NCI-H187 treated with DMSO at 0.1 percent for 48 hours (cell line): Measurements from ENCODE around the gene CLSTN2.

Experiments
- DNase-seq: peaks from one replicate; lab custom pipeline; 2025; lab: John Stamatoyannopoulos, UW

CLSTN2 gene

GRCh38 chr3:139944256-139944910 lies 9.4 kb downstream of the CLSTN2 start:
- no peak for DNase-seq

GRCh38 chr3:139945386-139945785 lies 10.4 kb downstream of the CLSTN2 start:
- DNase-seq = no peak

GRCh38 chr3:139945942-139946341 lies 11.0 kb downstream of the CLSTN2 start:
- DNase-seq = no peak

DNA sequence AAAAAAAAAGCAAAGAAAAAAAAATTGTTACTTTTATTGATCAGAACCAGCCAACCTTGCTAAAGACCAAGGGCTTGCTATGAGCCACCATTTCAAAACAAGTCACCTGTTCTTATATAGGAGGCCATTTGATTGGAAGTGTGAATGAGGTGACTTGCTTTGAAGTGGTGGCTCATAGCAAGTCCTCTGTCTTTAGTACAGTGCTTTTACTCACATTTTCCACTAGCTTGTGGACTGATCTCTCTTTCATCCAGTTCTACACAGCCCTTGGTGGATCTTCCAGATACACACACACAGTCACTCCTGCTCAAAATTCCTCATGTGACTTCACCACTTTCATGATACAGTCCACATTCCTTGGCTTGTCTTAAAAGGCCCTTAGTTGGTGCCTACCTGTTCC lies 13.5 kb downstream of the CLSTN2 start:
- no peak for DNase-seq

DNA sequence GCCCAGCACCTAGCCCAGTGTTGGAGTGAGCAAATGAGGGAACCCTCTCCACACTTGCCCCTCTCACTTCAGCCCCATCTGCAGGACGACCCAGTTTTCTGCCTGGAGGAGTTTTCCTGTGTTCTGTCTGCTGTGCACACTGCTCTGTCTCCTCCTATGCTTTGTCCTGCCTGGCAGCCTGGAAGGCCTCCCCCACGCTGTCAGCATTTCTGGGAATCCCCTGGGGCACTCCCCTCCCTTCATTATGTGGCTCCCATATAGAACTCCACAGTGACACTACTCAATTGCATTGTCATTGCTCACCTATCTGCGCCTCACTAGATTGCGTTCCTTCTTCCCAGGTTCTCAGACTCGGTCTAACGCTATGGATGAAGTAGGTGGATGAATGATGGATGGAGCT lies 13.9 kb downstream of the CLSTN2 start:
- no peak for DNase-seq

DNA sequence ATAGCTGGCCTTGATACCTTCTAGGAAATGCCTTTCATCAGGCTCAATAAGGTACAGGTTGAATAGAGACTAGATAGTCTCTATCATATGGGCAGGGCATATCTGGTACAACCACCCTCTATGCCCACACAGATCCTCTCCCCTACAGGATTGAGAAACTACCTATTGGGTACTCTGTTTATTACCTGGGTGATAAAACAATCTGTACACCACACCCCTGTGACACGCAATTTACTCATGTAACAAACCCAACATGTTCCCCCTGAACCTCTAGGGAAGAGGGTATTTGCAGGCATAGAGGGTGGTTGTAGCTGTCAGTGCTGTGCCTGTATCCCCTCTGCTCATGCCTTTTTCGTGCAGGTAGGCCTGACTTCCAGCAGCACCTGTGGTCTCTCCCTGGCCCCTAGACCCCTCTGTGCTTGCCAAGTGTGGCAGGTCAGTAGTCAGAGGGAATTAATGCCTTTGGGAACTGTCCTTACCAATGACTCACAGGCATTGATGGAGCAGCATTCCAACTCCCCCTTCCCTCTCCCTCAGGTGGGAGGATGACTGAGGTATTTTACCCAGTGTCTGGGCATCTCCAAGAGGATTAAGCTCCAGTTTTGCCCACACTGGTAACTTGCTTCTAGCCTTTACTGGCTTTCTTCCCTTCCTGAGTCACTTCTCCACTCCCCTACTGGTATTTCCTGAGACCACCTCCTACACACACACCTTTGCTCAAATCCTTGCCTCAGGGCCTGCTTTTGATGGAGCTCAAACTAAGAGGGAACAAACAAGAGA lies 18.3 kb downstream of the CLSTN2 start:
- no peak for DNase-seq

DNA sequence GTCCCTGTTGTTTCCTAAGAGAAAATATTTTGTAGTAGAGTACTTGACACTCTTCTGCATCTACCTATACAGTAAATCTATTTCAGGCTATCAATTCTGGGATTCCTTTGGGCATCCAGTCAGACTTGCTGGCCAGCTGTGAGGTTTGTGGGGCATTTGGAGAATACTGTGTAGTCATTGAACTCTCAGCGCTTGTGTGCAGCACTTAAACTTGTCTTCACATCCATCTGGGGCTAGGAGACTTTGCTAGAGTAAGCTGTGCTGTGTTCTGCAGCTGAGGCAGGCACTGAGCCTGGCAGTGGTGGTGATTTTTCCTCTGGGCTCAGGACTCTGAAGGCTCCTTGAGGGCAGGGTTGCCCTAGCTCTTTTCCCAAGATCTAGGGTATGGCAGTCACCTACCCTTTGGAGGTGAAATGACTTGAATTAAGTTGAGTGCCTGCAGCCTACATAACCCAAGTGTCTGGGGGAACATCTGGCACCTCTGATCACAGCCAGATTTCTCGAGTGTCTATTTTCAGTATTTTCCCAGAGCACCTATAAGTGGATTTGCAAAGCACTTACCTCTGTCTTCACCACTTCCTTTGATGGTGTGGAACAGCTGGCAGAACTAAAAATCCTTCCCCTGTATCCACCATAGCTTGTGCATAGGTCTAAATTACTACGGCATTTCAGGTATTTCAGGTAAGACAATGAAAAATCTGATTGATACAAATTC lies 19.3 kb downstream of the CLSTN2 start:
- no peak for DNase-seq

DNA sequence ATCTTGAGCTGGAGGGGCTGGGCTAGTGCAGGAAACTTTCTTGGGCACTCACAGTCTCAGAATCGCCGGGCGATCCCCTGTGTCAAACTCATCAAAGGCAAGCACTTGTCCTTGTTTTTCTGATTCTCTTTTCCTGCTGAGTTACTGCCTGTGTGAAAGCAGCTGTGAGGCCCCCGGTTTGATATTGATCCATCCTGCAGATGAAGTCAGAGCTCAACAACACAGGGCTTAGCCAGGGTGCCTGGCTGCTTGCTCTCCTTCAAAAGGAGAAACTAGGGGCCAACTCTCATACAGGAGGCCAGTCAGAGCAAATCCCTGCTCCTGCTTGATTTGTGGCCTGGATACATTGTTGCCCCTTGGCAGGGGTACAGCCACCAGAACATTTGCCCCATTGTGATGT lies 22.9 kb downstream of the CLSTN2 start:
- no peak for DNase-seq

GRCh38 chr3:139969386-139969785 lies 34.4 kb downstream of the CLSTN2 start:
- DNase-seq = no peak

- no peak for DNase-seq
Measured at GRCh38 chr3:139970526-139970925, 35.5 kb downstream of the CLSTN2 start.

DNA sequence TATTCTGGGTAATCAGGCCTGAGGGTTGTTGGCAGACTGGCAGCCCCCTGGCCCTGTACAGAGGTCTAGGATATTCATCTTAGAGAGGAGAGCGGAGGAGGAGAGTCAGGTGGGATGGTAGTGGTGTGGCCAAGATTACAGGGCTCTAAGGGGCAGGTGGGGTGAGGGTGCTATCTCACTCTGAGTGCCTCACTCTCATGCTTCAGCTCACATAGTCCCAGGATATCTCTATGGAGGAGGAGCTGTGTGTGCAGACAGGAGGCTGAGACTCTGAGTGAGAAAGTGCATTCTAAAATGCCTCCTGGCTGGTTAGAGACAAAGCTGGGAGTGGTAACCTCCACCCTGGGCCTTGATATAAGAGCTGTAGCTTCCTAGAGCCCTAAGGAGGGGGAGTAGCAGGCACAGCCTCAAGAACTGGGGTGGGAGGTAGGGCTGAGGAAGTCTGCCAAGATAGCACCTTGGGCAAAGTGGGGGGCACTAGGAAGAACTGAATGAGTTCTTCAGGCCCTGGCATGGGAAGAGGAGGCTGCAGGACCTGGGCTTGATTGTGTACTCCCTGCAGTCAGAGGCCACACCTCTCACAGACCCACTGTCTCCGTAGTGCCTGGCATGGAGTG lies 39.9 kb downstream of the CLSTN2 start:
- DNase-seq = no peak

- DNase-seq = no peak
Measured at GRCh38 chr3:139975594-139976365, 40.8 kb downstream of the CLSTN2 start.

- no peak for DNase-seq
Measured at GRCh38 chr3:139978966-139979365, 44.0 kb downstream of the CLSTN2 start.

- DNase-seq = no peak
Measured at GRCh38 chr3:139979991-139980390, 45.0 kb downstream of the CLSTN2 start.

DNA sequence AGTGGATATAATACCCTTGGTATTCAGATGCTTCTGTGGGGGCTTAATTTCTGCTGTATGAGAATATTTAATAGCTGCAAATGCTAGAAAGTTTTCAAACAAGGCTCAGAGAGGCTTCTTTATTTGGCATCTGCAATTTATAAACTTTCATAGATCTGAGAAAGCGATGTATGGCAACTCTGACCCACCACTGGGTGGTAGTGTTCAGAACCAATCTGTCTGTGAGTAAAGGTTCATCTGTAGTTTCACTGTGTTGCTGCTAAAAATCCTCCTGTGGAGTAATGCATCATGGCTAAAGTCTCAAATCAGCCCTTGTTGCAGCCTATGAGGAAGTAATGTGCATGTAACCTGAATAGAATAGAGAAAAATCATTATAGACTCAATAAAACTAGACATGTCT lies 47.4 kb downstream of the CLSTN2 start:
- no peak for DNase-seq

GRCh38 chr3:139985576-139985975 lies 50.6 kb downstream of the CLSTN2 start:
- DNase-seq = no peak

- no peak for DNase-seq
Measured at GRCh38 chr3:139987908-139988307, 52.9 kb downstream of the CLSTN2 start.

DNA sequence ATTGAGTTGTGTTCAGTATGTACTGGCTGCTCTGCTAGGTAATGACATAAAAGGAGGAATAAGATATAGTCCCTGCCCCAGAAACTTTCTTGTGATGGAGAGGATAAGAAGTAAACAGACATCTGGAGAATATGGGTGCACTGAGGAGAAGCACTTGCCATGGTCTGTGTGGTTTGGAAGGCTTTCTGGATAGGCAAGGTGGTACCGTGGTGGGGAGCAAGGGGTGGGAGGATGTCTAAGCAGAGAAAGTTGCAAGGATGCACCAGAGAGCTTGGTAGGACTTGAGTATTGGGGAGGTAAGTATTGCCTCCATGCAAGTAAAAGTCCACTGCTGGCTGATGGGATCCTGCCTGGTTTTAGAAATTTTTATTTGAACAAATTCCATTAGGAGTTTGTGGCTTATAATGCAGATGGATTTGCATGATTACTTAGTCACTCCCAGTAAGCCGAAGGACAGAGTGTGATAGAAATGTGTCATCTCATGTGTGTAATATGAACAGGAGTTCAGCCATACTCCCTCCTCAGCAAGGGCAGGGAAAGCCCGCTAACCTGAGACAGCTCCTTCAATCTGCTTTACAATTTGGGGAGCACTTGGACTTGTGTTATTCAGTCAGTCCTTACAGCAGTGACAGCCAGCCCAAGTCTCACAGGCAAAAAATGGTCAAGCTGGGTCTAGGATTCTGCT lies 53.6 kb downstream of the CLSTN2 start:
- no peak for DNase-seq

DNA sequence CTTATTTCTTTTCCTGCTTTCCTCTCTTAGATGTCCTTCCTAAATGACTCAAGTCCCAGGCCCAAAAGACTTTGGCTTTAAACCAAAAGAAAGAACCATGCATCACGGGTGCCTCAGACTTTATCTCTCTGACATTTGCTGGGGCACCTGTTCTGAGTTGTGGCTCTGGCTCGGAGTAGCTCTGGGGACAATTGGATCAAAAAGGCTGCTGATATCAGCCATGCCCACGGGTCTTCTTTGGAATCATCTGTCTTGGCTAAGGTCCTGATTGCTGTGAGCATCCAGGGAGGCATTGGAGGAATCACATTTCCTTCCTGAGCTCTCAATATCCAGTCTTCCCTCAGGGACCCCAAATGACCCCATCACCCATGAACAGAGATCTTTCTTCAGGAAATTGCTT lies 59.9 kb downstream of the CLSTN2 start:
- no peak for DNase-seq

DNA sequence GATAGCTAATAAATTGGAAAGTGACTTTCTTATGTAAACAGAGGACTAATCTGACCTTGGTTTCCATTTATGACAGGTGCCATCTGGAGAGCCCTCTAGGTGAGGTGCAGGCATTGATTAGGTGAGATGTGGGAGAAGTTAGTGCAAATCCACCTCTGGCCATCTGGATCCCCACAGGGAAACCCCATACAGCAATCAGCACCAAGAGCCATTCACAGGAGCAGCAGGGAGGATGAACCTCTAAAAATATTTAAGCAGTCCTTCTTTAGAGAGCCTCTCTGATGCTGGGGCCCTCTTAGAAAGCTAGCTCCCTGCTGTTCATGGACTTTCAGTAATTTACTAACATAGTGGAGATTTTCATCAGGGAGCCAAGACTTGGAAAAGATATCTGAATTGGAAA lies 69.3 kb downstream of the CLSTN2 start:
- no peak for DNase-seq

- DNase-seq = no peak
Measured at GRCh38 chr3:140006331-140006730, 71.3 kb downstream of the CLSTN2 start.
